Measurements from ENCODE around the gene SERPINB8. TPM values are rescaled to one million over a fixed set of nuclear protein-coding genes. Genes with fewer than 3 reads are reported as not detected.

The SERPINB8 gene
- total and polyA plus RNA-seq, 2 donors (not counting 3 experiments of a cell fraction or from before 2014, with no cell fraction given): 15.3 to 25.7 TPM

DNA sequence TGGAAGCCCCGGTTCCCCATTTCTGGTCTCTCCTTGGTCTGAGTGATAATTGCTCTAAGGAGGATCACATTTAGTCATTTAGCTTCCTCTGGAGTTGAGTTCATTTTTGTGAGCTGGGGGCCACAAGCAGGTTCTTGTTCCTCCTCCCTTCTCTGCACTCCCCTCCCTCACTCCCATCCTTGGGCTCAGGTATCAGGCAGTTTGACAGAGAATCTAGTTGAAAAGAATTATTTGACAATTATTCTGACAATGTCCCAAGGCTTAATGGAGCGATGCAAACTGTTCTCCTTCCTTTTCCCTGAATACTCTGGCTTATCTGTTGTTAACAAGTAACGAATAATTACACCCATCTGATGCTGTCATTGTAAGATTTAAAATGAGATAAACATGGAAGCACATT is 61.5 kb downstream of the SERPINB8 start:
- Histone ChIP-seq H4K20me1 (replicated peaks; ENCODE audit: control insufficient read depth, extremely low read depth, insufficient read depth, low read length) (no peaks in the 10 kb centered on the region), H3K9me3 (replicated peaks; ENCODE audit: control insufficient read depth, insufficient read depth, low read length) (no peaks in the 10 kb centered on the region), H3K4me1 (ENCODE audit: control insufficient read depth, extremely low read depth, insufficient read depth, low read length) (no peaks in the 10 kb centered on the region), H3K4me3 (replicated peaks in 1 of 3; ENCODE audit: insufficient read depth in 1 of 3, low read depth in 1 of 3, low read length in 3 of 3) (no peak overlapping the region), H3K27me3 (ENCODE audit: control insufficient read depth in 2 of 2, insufficient read depth in 2 of 2, low read length in 2 of 2) (no peaks in the 10 kb centered on the region), H3K79me2 (ENCODE audit: control insufficient read depth, insufficient read depth, low read length) (no peaks in the 10 kb centered on the region), H2AFZ (ENCODE audit: low read depth, low read length) (no peak overlapping the region), H3K27ac (ENCODE audit: insufficient read depth, low read depth, low read length) (no peak overlapping the region), H3K9ac (replicated peaks; ENCODE audit: extremely low read depth, insufficient read depth, low read length) (no peak overlapping the region), H3K9me1 (replicated peaks; ENCODE audit: control insufficient read depth, extremely low read depth, insufficient read depth, low read length) (no peaks in the 10 kb centered on the region), H3K36me3 (ENCODE audit: control insufficient read depth in 2 of 2, extremely low read depth in 1 of 2, insufficient read depth in 2 of 2, low read length in 2 of 2) (no peaks in the 10 kb centered on the region), H3K4me2 (ENCODE audit: insufficient read depth, low read length) (no peak overlapping the region)
- dilution Hi-C loops (cut with MboI; ENCODE audit: extremely low pct_ligation_motif_present, low sequenced_read_pairs): no loop called here
- DNase-seq (ENCODE audit: low read depth, low spot score) (no peak), FAIRE-seq (no peak)
- ChIA-PET CTCF (no interaction called here), POLR2A (no interaction called here)
- TF ChIP-seq POLR2AphosphoS5 (IDR thresholded peaks at IDR 0.05; ENCODE audit: insufficient read depth, low read depth, low read length) (no peak), MYC (IDR thresholded peaks at IDR 0.05; ENCODE audit: low read depth, low read length) (no peak), FOS (IDR thresholded peaks at IDR 0.05; ENCODE audit: borderline replicate concordance, insufficient read depth, low read length) (no peak), POLR2A (IDR thresholded peaks at IDR 0.05; ENCODE audit: low read depth, low read length) (no peak), EZH2 (IDR thresholded peaks at IDR 0.05; ENCODE audit: borderline replicate concordance, low read depth, low read length, severe bottlenecking) (no peak), JUN (IDR thresholded peaks at IDR 0.05; ENCODE audit: borderline replicate concordance, insufficient read depth, insufficient read length, low read depth) (no peak), GATA2 (IDR thresholded peaks at IDR 0.05; ENCODE audit: insufficient read depth, insufficient read length, low read depth, low read length) (no peak)
- TF ChIP-seq, protein P1, sequence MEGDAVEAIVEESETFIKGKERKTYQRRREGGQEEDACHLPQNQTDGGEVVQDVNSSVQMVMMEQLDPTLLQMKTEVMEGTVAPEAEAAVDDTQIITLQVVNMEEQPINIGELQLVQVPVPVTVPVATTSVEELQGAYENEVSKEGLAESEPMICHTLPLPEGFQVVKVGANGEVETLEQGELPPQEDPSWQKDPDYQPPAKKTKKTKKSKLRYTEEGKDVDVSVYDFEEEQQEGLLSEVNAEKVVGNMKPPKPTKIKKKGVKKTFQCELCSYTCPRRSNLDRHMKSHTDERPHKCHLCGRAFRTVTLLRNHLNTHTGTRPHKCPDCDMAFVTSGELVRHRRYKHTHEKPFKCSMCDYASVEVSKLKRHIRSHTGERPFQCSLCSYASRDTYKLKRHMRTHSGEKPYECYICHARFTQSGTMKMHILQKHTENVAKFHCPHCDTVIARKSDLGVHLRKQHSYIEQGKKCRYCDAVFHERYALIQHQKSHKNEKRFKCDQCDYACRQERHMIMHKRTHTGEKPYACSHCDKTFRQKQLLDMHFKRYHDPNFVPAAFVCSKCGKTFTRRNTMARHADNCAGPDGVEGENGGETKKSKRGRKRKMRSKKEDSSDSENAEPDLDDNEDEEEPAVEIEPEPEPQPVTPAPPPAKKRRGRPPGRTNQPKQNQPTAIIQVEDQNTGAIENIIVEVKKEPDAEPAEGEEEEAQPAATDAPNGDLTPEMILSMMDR (IDR thresholded peaks at IDR 0.05; ENCODE audit: extremely low read depth in 1 of 2, insufficient read depth in 1 of 2, low read depth in 1 of 2, low read length in 2 of 2): no peak
- TF ChIP-seq, protein P2, sequence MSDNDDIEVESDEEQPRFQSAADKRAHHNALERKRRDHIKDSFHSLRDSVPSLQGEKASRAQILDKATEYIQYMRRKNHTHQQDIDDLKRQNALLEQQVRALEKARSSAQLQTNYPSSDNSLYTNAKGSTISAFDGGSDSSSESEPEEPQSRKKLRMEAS (IDR thresholded peaks at IDR 0.05; ENCODE audit: insufficient read depth, insufficient read length): no peak
- intact Hi-C loops (cut with micrococcal nuclease): no loop called here
- BruUV-seq (replicated peaks): no TSS peak
